Epithelial cell of proximal tubule (primary cell): ENCODE results near the gene TBC1D19. TPM values are rescaled to one million over a fixed set of nuclear protein-coding genes. Genes with fewer than 3 reads are reported as not detected.

Source experiments
- DNase-seq: peaks from one replicate; pipeline ENCODE4 v3.0.0-alpha.2; 2011; ENCODE audit warnings: low read depth
- H3K4me3 ChIP-seq: 2 replicates; pipeline ENCODE4 v1.5.1; 2011; ENCODE audit warnings: low read depth, mild to moderate bottlenecking, low read length
- total RNA-seq: library from RNA; depleted of rRNA; stranded (reverse); fragments of >200 nt; gene quantifications from 2 replicates; pipeline ENCODE4 v1.2.3, GENCODE V29; 2015
- TF ChIP-seq, protein P1 (sequence below): conservative IDR thresholded peaks from 2 replicates; pipeline ENCODE4 v1.5.1; 2012; ENCODE audit warnings: low read depth, mild to moderate bottlenecking, low read length

The TBC1D19 gene
- total RNA-seq, 1 donor from 2014 or later, result 27.9 TPM

- DNase-seq, result no peak
- TF ChIP-seq, protein P1, sequence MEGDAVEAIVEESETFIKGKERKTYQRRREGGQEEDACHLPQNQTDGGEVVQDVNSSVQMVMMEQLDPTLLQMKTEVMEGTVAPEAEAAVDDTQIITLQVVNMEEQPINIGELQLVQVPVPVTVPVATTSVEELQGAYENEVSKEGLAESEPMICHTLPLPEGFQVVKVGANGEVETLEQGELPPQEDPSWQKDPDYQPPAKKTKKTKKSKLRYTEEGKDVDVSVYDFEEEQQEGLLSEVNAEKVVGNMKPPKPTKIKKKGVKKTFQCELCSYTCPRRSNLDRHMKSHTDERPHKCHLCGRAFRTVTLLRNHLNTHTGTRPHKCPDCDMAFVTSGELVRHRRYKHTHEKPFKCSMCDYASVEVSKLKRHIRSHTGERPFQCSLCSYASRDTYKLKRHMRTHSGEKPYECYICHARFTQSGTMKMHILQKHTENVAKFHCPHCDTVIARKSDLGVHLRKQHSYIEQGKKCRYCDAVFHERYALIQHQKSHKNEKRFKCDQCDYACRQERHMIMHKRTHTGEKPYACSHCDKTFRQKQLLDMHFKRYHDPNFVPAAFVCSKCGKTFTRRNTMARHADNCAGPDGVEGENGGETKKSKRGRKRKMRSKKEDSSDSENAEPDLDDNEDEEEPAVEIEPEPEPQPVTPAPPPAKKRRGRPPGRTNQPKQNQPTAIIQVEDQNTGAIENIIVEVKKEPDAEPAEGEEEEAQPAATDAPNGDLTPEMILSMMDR, result no peak
- H3K4me3 ChIP-seq, result no peak overlapping the region
These were observed 117.9 kb downstream of the TBC1D19 start for GRCh38 chr4:26701786-26702227.

DNA sequence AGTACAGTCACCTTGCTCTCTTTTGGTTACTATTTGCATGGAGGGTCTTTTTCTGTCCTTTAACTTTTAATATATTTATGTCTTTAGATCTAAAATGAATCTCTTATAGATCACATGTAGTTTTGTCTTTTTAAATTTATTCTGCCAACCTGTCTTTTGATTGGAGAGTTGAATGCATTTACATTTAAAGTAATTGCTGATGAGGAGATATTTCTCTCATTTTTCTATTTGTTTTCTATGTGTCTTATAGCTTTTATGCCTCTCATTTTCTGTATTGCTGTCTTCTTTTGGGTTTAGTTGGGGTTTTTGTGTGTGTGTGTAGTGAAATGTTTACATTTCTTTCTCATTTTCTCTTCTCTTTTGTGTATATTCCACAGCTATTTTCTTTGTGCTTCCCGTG is 123.5 kb downstream of the TBC1D19 start:
- TF ChIP-seq, protein P1, result no peak
- no peak overlapping the region for H3K4me3 ChIP-seq
- DNase-seq, result no peak

GRCh38 chr4:26709246-26709645 is 125.4 kb downstream of the TBC1D19 start:
- TF ChIP-seq, protein P1, result no peak
- no peak overlapping the region for H3K4me3 ChIP-seq
- no peak for DNase-seq

GRCh38 chr4:26713563-26714151 is 129.8 kb downstream of the TBC1D19 start:
- TF ChIP-seq, protein P1, result no peak
- no peak for DNase-seq
- no peak overlapping the region for H3K4me3 ChIP-seq

DNA sequence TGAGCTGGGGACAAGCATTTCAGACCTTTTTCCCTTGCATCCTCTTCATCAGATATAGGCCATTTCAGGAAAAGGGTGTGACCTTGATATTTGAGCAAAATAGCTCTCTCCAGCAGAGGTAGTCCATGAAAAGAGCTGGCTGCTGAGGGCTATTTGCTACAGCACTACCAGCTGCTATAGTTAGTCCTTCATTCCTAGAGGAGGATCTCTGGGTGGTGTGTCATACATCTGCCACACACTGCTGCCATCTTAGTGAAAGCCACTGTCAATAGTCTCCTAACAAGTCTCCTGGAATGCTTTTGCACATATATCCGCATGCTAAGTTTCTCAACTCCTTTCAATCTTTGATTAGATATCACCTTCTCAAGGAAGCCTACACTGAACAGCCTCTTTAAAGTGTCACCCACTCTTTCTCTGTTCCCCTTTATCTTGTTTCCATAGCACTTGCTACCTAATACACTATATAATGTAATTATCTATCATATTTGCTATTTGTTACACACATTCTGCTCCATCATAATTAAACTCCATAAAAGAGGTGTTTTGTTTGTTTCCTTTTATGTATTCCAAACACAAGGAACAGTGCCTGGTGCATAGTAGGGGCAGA is 131.9 kb downstream of the TBC1D19 start:
- no peak for DNase-seq
- no peak overlapping the region for H3K4me3 ChIP-seq
- TF ChIP-seq, protein P1, result no peak

- no peak for DNase-seq
- H3K4me3 ChIP-seq, result no peak overlapping the region
- TF ChIP-seq, protein P1, result no peak
These were observed 133.4 kb downstream of the TBC1D19 start for GRCh38 chr4:26717332-26717731.
